NCI-H748 (cell line): ENCODE measurements around the gene EPHB3.

Source experiments
- DNase-seq: peaks from one replicate; lab custom pipeline; 2025; ENCODE audit not compliant: unreplicated experiment; lab: John Stamatoyannopoulos, UW

EPHB3 gene

DNA sequence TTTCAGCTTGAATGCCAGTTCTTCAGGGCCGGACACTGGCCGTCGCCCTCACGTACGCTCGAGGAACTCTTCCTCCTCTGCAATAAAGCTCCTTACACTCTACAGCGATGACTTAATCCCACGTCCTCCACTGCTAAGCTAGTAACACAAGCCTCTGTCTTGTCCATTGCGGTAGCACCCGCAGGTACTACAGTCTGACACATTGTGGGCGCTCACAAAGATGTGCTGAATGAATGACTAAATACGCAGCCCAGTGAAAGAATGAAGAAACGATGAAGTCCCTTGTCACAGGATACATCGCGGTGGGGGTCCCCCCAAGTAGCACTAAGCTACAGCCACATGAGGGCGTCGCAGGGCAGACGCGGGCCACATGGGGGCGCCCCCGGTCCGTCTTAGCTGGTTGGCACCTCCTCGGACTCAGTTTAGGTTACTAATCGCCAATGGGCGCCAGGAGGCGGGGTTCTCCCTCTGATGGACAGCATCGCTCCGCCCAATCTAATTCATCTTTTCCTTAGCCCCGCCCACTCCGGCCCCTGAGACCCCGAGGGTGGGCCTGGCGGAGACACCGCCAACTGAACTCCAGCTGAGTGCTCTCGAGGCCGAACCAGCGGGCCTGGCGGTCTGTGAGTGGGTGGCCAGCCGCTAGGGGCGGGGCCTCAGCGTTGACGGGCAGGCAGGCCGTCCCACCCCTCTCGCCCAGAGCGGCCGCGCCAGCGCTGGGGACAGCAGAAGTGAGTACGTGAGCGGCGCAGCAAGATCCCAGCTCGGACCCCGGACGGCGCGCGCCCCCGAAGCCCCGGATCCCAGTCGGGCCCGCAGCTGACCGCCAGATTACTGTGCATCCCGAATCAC, at the start of gene EPHB3:
Gene EPHB3, plus strand, starts transcription at position 725 of the 852 bp plus-strand sequence. CDS start 451 bp downstream, outside the sequence.
- DNase-seq, result peak; percentile 97

DNA sequence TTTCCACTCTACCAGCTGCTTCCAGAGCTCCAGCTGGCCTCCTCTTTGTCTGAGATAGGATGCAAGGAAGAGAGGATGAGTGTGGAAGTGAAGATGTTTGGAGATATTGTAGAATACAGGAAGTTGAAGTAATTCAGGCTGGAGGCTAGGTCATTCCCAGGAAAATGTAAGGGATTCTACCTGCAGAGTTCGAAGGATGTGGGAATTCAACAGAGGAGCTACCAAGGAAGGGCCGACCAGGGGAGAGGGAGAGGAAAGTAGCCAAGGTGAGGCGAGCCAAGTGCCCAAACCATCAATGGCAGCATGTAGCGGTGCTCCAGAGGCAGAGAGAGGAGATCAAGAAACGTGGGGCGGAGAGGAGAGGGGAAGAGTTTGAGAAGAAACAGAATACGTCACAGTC, 49.0 kb upstream of the EPHB3 start:
- DNase-seq, result no peak

DNA sequence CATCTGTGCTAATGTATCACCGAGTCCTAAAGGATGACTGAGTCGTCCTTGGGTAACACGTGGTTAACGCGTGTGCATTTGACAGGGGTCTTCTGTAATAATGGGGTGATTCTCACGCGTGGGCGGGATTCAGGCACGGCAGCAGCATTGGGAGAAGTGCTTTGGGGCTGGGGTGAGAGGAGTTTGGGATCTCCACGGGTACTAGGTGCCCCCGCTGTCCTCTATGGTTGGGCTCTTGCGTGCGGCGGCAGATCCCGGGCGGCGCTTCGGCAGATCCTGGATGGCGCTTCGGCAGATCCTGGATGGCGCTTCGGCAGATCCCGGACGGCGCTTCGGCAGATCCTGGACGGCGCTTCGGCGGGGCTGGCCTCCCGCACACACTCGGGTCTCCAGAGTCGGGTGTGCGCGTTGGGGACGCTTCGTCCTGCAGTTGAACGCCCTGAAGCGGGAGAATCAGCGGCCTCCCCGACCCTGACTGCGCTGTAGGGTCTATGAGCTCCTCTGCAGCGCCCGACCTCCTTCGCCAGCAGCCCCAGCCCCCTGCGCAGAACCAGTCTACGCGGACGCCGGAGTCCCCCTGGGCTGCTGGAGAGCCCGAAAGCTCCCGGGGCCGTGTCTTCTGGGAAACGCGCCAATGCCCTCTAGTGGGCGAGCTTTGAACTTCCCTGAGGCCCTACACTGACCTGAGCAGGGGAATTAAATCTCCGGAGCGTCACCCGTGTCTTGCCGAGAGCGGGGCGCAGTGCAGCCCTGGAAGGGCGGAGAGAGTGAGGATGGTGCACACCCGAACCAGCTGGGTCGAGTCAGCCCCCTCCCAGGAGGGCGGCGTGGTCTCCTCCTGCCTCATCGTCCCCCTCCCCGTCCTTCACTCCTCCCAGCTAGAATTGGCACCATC, 48.1 kb upstream of the EPHB3 start:
- peak; percentile 85 for DNase-seq

DNA sequence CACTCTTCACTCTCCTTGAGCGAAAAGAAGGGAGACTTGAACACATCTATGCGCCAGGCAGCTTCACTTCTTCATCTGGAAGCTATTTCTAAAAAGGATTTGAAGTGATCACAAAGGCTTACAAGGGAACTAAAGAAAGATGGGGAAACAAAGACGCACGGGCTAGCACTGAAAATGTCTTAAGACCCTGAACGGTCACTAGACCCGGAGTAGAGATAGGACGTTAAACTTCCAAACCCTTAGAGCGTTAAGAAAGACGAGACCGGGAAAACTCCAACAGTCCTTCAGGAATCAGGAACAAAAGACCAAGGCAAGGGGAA, 47.5 kb upstream of the EPHB3 start:
- DNase-seq, result no peak

DNA sequence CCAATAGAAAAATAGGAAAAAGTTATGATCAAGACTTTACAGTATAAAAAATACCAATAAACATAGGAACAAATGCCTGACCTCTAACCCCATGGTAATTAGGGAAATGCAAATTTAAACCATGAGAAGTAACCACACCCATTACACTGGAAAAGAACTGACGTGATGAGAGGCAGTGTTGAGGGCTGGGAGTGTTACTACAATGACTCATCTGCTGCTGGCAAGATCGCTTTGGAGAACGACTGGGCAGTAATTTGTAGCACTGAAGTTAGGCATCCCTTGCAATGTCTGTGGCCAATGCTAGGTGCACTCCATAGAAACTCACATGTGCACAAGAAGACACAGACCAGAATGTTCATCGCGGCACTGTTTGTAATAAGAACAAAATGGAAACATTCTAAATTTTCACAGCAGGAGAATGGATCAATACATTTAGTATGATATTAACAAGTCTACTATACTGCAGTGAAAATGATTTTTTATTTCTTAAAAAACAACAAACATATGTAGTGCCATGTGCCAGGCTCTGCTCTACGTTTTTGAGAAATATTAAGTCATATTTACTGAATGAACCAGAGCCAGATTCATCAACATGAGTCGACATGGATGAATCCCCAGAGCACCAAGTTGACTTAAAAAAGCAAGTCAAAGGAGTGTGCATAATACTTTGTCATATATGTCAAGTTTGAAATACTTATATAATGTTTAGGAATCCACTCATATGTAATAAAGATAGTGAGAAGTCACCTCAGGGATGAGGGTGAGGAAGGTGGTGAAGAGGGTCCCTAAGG, 37.6 kb upstream of the EPHB3 start:
- DNase-seq, result peak; percentile 43

DNA sequence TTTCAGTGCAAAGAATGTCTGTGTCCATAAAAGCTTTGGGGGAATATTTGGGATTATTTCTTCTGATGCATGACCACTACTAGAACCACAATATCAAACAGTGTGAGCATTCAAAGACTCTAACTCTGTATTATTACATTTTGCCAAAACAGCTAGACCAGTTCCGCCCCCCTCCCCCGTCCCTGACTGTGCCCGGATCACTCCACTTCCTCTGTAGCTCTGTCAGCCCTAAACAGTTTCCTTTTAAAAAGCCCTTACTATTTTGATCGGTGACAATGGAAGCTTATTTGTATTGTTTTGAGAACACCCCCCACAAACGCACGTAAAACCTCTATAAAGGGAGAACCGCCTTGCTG, 36.6 kb upstream of the EPHB3 start:
- DNase-seq, result peak; percentile 59

DNA sequence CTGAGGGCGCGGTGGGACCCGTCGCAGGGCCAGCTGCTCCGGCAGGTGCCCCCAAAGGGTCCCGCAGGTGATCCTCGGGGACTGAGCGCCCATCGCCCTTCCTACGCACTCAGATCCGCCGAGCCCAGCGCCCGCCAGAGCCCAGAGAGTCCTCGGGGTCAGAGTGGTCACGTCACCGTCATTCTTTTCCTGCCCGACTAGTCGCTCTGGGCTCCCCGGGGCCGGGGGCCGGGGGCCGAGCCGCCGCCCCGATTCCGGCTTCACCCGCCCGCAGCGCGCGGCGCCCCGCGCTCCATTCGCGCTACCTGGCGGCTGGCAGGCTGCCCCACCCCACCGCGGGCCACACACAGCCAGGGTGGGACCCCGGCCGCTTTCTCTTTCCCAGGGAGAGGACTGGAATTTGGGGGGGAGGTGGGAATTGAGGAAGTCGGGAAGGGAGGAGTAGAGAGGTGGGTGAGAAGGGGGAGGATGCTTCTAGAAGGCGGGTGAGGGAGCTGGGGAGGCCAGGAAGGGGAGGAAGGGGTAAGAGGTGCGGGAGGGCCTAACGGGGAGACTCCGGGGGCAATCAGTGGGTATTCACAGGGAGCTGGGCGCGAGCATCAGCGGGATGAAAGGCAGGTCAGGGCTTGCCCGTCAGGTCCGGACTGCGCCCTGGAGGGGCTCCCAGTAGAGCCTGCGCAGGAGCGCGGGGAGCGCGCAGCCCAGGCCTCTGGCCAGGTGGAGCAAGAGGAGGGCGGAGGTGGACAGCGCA, 36.1 kb upstream of the EPHB3 start:
- peak; percentile 76 for DNase-seq

DNA sequence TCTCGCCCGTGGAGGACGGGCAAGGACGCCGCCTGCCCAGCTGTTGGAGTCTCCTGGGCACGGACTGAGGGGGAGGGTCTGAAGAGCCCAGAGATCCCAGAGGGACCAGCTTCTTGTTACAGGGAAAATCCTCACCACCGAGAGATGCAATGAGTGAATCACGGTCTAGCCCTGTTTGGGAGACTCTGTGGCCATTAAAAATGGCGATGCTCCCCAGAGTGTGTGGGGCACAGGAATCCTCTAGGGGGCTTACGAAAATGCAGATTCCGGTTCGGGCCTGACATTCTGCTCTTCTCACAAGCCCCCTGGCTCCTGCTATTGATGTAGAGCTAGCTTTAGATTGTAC, 35.5 kb upstream of the EPHB3 start:
- no peak for DNase-seq

DNA sequence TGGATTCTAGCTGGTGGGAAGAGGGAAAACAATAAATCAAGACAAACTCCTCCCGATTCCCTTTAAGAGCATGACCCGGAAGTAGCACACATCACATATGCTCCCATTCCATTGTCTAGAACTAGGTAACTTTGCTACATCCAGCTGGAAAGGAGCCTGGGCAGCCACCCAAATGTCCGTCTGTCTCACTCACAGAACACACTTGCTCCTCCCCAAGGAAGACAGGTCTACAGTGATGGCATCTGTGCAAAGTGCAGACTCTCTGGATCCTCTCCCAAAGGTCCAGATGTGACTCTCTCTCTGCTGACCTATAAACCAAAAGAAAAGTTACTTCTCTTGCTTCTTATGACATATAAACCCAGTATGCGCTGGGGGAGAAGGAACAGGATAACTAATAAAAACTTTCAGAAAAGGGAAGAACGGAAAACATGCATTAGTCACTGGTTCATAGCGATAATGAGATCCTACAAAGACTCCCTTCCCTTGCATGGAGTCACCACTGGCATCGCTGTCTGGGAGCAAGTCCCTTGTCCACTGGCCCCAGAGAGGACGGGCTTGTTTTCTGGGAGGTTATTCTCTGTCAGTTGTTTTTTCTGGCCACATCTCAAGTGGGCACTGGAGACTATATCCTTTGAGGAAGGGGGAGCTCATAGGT, 29.8 kb upstream of the EPHB3 start:
- DNase-seq, result no peak

DNA sequence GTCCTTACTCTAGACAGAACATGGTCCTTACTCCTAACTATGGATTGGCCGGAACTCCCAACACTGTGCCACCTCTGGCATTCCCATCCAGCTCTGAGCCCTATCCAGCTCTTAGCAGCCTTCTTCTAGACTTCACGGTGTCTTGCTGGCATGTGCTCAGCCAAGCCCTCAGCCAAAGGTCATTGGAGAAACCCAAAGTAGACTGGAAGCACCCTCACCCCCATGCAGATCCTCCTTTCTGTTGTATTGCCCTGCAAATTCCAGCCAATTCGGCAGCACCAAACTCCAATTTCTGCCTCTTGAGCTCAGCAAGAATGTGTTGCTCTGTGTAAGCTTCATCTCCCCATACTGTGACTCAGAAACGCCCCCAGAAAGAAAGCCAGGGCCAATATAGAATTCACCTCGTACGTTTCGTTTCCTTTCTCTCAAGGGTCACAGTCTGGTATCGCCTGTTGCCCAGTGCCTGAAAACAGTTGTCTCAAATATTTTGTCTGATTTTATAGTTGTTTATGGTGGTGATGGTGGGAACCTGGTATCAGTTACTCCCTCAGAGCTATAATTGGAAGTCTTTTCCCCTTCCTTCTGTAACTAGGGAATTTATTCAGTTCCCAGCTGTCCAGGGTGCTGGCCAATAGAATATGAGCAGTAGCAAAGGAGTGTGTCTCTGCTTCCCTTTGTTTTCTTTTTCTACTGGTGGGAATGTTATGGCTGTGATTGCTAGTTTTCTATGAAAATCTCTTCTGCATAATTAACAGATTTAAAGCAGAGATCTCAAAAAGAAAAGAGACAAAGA, 28.4 kb upstream of the EPHB3 start:
- no peak for DNase-seq

DNA sequence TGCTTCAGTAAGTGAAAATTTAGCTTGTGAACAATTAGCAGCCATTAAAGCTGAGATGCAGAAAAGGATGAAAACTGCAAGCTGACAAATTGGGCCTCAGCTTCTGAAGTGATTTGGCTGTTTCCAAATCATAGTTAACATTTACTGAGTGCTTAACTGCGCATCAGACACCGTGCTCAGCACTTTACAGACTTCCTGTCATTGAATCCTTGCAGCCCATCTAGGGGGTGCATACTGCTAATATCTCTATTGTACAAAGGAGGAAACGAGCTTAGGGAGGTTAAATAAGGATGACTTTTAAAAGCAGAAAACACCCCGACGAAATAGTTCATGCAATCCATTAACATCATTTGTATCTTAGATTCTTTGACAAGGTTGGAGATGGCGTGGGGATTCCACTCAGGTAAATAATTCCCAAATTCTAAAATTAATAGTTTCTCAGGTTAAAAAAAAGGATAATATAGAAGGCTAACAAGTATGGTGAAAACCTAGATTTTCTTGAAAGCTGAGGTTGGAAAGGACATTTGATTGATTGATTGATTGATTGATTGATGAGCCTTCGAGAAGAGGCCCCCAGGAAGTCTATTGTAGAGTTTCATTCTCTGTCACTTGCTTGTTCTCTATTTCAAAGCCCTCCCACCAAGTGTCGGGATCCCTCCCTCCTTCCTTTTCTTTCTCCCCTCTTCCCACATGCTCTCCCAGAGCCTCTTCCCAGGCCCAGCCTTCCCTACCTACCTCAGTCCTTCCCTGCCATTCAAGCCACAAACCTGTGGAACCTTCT, 23.5 kb upstream of the EPHB3 start:
- DNase-seq, result no peak

DNA sequence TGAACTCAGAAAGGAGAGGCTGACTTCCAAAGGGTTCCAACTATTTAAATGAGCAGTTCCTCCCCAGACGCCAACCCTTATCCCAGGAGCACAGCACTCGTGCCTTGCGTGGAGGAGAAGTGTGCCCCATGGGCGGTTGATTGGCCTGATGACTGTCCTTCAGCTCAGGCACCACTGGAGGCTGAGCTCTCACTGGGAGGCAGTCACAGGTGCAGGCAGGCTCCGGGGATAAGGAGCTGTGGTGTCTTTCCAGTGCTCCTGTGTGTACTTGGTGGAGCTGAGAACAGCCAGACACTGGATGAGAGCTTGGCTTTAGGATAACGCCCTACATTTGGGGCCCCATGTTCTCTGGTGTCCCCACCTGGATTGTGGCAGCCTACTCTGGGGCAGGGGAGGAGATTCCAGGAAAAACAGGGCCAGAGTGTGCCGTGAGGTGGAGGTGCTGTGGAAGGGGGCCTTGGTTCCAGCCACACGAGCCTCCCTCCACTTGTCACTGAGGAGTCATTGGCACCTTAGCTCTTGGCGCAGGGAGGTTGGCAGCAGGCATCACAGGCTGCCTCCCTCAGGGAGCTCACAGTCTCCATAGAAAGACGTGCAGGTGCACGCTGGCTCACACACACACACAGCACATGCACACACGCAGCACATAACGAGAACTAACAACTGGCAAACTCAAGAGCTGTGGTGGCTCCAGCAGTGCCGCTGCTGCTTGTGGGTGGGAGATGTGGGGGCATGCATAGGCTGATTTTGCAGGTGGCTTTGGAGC, 22.7 kb upstream of the EPHB3 start:
- DNase-seq, result no peak

DNA sequence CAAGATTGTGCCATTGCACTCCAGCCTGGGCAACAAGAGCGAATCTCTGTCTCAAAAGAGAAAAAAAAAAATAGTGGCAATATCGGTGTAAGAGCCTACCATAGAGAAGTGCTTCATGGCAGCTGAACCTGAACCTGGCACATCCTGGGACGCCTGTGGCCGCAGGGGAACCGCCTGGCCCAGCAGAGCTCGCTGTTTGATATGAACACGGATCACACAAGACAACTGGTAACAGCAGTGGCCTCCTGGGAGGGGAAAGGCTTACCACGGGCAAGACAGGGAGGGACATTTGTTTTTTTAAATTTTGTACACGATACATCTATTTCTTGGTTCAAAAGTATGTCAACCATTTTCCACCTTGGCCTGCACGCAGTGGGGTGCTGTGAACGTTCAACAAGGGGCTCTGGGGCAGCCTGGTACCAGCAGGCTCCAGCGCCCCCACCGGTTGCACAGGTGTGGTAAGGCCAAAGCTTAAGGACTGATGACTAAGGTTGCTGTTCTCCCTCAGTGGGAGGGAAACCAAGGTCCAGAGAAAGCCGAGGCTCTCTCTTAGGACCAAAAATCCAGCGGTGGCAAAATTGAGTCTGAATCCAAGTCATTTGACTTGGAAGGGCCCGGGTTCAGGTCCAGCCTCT, 21.7 kb upstream of the EPHB3 start:
- DNase-seq, result no peak

DNA sequence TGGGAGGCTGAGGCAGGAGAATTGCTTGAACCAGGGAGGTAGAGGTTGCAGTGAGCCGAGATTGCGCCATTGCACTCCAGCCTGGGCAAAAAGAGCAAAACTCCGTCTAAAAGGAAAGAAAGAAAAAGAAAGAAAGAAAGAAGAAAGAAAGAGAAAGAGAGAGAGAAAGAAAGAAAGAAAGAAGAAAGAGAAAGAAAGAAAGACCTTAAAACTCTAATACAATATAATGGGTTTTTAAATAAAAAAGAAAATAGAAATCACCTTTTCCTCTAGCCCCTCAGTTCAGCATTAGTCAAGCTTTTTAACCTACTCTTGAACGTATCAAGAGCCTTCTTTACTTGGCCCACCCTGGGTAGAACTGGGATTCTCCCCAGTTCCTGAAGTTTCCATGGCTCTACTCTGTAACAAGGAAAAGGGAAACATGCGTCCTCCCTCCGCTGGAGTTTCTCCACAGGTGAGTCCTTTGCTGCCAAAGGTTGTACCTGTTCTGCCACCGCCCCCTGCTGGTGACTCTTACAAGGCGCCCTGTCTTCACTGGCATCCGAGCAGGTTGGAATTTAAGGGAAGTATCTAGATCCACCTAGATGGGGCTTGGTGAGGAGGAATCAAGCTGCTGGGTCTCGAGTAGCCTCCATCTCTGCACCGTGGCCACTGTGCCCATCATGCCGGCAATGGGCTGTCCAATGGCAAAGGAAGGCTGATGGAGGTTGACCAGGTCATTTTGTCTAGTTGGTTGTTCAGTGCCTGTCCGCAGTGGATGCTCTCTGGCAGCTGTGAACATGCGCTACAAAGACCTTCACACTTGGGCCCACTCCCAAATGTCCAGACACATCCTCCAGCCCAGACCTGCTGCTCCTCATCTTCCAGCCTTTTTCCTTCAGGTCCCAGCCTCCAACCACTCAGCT, 20.6 kb upstream of the EPHB3 start:
- DNase-seq, result peak; percentile 84

DNA sequence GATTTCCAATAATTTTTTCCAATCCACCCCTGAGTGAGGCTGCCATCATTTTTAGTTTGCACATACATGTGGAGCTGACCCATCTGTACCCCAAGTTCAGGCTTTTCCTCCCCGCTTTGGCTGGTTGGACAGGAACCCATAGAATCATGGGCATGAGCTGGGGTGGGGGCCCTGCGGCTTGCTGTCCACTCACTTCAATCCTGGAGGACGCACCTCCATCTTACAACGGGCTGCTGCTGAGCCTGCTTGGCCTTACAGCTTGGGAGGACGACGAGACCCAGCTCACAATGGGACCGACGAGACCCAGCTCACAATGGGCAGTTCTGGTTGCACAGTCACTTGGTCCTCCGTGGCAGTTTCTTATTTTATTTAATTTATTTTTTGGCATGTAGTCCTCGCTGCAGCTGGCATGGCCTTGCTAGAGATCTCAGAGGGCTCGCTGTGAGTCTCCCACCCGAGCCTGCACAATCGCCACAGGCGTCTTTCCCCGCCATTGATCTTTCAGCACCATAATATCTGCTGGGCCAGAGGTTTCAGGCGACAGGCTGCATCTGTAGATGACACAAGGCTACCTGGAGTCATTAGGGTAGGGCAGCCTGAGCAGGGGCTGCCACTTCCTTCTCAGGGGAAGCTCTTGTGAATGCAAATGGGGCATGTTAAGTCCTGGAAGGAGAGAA, 19.6 kb upstream of the EPHB3 start:
- DNase-seq, result no peak

DNA sequence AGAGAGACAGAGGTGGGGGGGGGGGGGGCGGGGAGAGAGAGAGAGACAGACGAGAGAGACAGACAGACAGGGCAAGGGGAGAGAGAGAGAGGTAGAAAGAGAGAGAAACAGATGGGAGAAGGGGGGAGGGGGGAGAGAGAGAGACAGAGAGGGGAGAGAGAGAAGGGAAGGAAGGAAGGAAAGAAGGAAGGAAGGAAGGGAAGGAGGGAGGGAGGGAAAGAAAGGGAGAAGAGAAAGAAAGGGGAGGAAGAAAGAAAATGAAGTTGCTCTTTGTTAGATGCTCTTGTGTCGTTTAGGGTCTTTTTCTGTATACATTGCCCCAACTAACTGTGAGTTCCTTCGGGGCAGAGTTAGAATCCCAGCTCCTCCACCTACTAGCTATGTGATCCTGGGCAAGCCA, 19.0 kb upstream of the EPHB3 start:
- no peak for DNase-seq
